Esophagus muscularis mucosa (tissue), 4 donors: ENCODE results near the gene TMIGD2. TPM values are rescaled to one million over a fixed set of nuclear protein-coding genes. Genes with fewer than 3 reads are reported as not detected.
"Not testable (repeated sequence)": the region's sequence is repeated elsewhere in the genome, so short reads cannot be mapped to it uniquely, and the experiment has no call there.

Experiments used
- DNase-seq: peaks from one replicate; pipeline ENCODE4 v3.0.0-alpha.2; 2017; ENCODE audit errors: extremely low spot score
- H3K27ac ChIP-seq, 4 donors: fragments of 200-600 bp; sonication (generic); replicated peaks in 1 of 4; 1 replicate in 3 of 4; 2 replicates in 1 of 4; pipeline ENCODE4 v1.5.1; 2016 to 2019; ENCODE audit warnings: mild to moderate bottlenecking in 1 of 4
- H3K27me3 ChIP-seq, 4 donors: fragments of 200-600 bp; sonication (generic); one replicate each; pipeline versions ENCODE4 v1.5.1 to v1.6.0; 2016 to 2019
- H3K36me3 ChIP-seq, 4 donors: fragments of 200-600 bp; sonication (generic); one replicate each; pipeline ENCODE4 v1.5.1; 2016 to 2019
- H3K4me1 ChIP-seq, 4 donors: fragments of 200-600 bp; sonication (generic); one replicate each; pipeline ENCODE4 v1.5.1; 2016 to 2019
- H3K4me3 ChIP-seq, 4 donors: fragments of 200-600 bp; sonication (generic); 1 replicate in 2 of 4; 2 replicates in 2 of 4; pipeline ENCODE4 v1.5.1; 2016 to 2019; ENCODE audit warnings: mild to moderate bottlenecking in 4 of 4, moderate library complexity in 1 of 4
- H3K9me3 ChIP-seq, 4 donors: fragments of 200-600 bp; sonication (generic); 1 replicate in 3 of 4; 2 replicates in 1 of 4; pipeline ENCODE4 v1.5.1; 2016 to 2019
- EP300 ChIP-seq: sonication (generic); formaldehyde crosslinking; IDR thresholded peaks from one replicate; pipeline ENCODE4 v1.6.1; 2017; ENCODE audit warnings: antibody characterized with exemption
- POLR2A ChIP-seq: fragments of 450-650 bp; IDR thresholded peaks from one replicate; pipeline ENCODE4 v1.6.1; 2017; ENCODE audit warnings: antibody characterized with exemption, moderate library complexity, mild to moderate bottlenecking, low read depth
- POLR2AphosphoS5 ChIP-seq, 2 donors: sonication (generic); formaldehyde crosslinking; IDR thresholded peaks; one replicate each; pipeline ENCODE4 v1.6.1; 2017; ENCODE audit warnings: antibody characterized with exemption in 2 of 2
- WGBS: methylation state at CpG from one replicate; pipeline ENCODE4 v1.1.5; 2018; 5-methylcytosine and 5-hydroxymethylcytosine counted together
- intact Hi-C: fragments of 100-400 bp; cut with DNase I; formaldehyde crosslinking; loops from one replicate; pipeline ENCODE4 v1.15.1; 2023
- total RNA-seq, 4 donors: library from RNA; depleted of rRNA; stranded (reverse); fragments of >200 nt; gene quantifications; one replicate each; pipeline versions ENCODE4 v1.1.0 to v1.2.1, GENCODE V29; 2016
- TF ChIP-seq, protein P1 (sequence below), 3 experiments: fragments of 200-600 bp in 2 of 3; fragments of 450-650 bp in 1 of 3; sonication (generic) in 2 of 3; IDR thresholded peaks; one replicate each; pipeline ENCODE4 v1.5.1; 2017 to 2019; ENCODE audit warnings: antibody characterized with exemption in 3 of 3, mild to moderate bottlenecking in 2 of 3, moderate library complexity in 1 of 3

TMIGD2 gene
- total RNA-seq, 4 donors from 2014 or later, result not detected

- H3K36me3 ChIP-seq, result no peaks in the 10 kb centered on the region
- WGBS, result 68% methylated on average over 9 of the region's 10 CpGs
- peaks cover 0 to 3% (median 0%) of the 10 kb centered on the region in 4 donors for H3K4me1 ChIP-seq
- DNase-seq, result no peak
- no peak overlapping the region for H3K4me3 ChIP-seq
- H3K27me3 ChIP-seq, result peaks cover 0 to 78% (median 0%) of the 10 kb centered on the region in 4 donors
- H3K9me3 ChIP-seq, result no peaks in the 10 kb centered on the region
- TF ChIP-seq POLR2AphosphoS5 (IDR thresholded peaks at IDR 0.05) (no peak), POLR2A (no peak), EP300 (no peak)
- TF ChIP-seq, protein P1, sequence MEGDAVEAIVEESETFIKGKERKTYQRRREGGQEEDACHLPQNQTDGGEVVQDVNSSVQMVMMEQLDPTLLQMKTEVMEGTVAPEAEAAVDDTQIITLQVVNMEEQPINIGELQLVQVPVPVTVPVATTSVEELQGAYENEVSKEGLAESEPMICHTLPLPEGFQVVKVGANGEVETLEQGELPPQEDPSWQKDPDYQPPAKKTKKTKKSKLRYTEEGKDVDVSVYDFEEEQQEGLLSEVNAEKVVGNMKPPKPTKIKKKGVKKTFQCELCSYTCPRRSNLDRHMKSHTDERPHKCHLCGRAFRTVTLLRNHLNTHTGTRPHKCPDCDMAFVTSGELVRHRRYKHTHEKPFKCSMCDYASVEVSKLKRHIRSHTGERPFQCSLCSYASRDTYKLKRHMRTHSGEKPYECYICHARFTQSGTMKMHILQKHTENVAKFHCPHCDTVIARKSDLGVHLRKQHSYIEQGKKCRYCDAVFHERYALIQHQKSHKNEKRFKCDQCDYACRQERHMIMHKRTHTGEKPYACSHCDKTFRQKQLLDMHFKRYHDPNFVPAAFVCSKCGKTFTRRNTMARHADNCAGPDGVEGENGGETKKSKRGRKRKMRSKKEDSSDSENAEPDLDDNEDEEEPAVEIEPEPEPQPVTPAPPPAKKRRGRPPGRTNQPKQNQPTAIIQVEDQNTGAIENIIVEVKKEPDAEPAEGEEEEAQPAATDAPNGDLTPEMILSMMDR (IDR thresholded peaks at IDR 0.05), result no peak
- H3K27ac ChIP-seq, result no peak overlapping the region
- intact Hi-C loops, result no loop called here
Measured at GRCh38 chr19:4294389-4294788, 7.8 kb downstream of the TMIGD2 start.

DNA sequence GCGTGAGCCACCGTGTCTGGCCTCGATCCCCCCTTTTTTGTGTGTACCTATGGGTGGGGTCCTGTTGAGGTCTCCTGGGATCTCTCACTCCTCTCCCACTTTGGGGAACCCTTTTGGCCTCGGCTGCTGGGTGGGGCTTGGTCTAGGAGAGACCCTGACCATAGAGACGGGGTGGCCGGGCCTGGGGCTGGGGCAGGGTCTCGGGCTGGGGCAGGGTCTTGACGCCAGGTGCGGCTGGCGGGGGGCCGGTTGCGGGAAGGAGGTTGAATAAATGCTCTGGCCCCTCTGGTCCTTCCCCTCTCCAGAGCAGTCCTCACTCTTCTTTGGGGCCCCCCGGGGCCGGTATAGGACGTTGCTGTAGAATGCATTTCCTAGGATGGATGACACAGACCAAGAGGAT is 9.7 kb downstream of the TMIGD2 start:
- H3K27me3 ChIP-seq, result peaks cover 0 to 73% (median 0%) of the 10 kb centered on the region in 4 donors
- no peak overlapping the region for H3K27ac ChIP-seq
- no peak overlapping the region for H3K4me3 ChIP-seq
- TF ChIP-seq, protein P1 (IDR thresholded peaks at IDR 0.05), result no peak
- TF ChIP-seq POLR2A (no peak), POLR2AphosphoS5 (IDR thresholded peaks at IDR 0.05) (no peak), EP300 (no peak)
- H3K36me3 ChIP-seq, result no peaks in the 10 kb centered on the region
- intact Hi-C loops, result no loop called here
- peaks cover 0 to 3% (median 0%) of the 10 kb centered on the region in 4 donors for H3K4me1 ChIP-seq
- no peaks in the 10 kb centered on the region for H3K9me3 ChIP-seq
- no peak for DNase-seq
- 86% methylated on average over 13 of the region's 15 CpGs for WGBS

- H3K9me3 ChIP-seq, result no peaks in the 10 kb centered on the region
- no peak for DNase-seq
- H3K27ac ChIP-seq, result no peak overlapping the region
- 63% methylated on average over 6 of the region's 8 CpGs for WGBS
- intact Hi-C loops, result no loop called here
- peaks cover 0 to 72% (median 0%) of the 10 kb centered on the region in 4 donors for H3K27me3 ChIP-seq
- no peak overlapping the region for H3K4me3 ChIP-seq
- H3K4me1 ChIP-seq, result no peaks in the 10 kb centered on the region
- H3K36me3 ChIP-seq, result no peaks in the 10 kb centered on the region
- TF ChIP-seq, protein P1 (IDR thresholded peaks at IDR 0.05), result no peak
- TF ChIP-seq POLR2A, result no peak
- TF ChIP-seq POLR2AphosphoS5 (IDR thresholded peaks at IDR 0.05), result no peak
- no peak for TF ChIP-seq EP300
Measured at GRCh38 chr19:4291184-4291732, 10.9 kb downstream of the TMIGD2 start.

DNA sequence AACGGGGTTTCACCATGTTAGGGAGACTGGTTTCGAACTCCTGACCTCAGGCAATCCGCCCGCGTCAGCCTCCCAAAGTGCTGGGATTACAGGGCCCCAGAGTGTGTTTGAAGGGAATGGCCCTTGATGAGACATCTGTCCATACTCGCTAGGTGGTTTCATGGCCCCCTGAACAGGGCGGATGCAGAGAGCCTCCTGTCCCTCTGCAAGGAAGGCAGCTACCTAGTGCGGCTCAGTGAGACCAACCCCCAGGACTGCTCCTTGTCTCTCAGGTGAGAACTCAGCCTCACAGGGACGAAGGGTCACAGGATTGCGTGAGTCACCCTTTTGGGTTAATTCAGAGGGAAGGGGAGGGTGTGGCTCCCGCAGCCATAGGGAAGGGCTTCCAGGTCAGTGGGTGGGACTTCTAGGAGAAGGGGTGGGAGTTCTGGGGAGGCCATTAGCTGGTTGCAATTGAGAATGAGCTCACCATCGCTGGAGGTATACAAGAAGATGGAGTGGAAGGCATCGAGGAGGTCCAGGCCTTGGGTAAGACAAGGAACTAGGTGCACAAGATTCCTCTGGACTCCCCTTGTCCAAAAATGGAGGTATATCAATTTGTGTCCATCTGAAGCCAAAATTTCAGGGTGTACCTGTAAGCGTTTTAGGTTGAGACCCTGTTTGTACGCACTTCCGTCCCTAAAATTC is 14.0 kb downstream of the TMIGD2 start:
- H3K4me1 ChIP-seq, result no peaks in the 10 kb centered on the region
- H3K9me3 ChIP-seq, result no peaks in the 10 kb centered on the region
- intact Hi-C loops, result no loop called here
- no peak for DNase-seq
- TF ChIP-seq POLR2AphosphoS5 (IDR thresholded peaks at IDR 0.05), result no peak
- TF ChIP-seq POLR2A, result no peak
- no peak for TF ChIP-seq EP300
- no peak overlapping the region for H3K4me3 ChIP-seq
- 87% methylated on average over 16 of the region's 16 CpGs for WGBS
- H3K27me3 ChIP-seq, result peaks cover 0 to 82% (median 5%) of the 10 kb centered on the region in 4 donors
- H3K36me3 ChIP-seq, result no peaks in the 10 kb centered on the region
- H3K27ac ChIP-seq, result no peak overlapping the region

DNA sequence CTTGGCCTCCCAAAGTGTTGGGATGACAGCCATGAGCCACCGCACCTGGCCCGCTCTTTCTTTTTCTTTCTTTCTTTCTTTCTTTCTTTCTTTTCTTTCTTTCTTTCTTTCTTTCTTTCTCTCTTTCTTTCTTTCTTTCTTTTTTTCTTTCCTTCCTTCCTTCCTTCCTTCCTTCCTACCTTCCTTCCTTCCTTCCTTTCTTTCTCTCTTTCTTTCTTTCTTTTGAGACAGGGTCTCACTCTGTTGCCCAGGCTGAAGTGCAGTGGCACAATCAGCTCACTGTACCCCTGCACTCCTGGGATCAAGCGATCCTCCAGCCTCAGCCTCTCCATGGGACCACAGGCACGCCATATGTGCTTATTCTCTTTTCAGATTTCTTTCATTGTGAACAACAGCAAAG is 16.0 kb downstream of the TMIGD2 start:
- H3K4me3 ChIP-seq, H3K9me3 ChIP-seq, H3K4me1 ChIP-seq, H3K36me3 ChIP-seq, DNase-seq, H3K27ac ChIP-seq, intact Hi-C loops: not testable (repeated sequence)
- 93% methylated on average over 4 of the region's 4 CpGs for WGBS
- peaks cover 0 to 86% (median 8%) of the 10 kb centered on the region in 4 donors for H3K27me3 ChIP-seq
